ENCODE results near the gene NDUFA1. TPM values are rescaled to one million over a fixed set of nuclear protein-coding genes. Genes with fewer than 3 reads are reported as not detected.

Gene NDUFA1
- total and polyA plus RNA-seq, 10 of the 15 experiments (the other 5 are each of a cell fraction or from before 2014, with no cell fraction given), result 113 to 1,113 (median 306) TPM

DNA sequence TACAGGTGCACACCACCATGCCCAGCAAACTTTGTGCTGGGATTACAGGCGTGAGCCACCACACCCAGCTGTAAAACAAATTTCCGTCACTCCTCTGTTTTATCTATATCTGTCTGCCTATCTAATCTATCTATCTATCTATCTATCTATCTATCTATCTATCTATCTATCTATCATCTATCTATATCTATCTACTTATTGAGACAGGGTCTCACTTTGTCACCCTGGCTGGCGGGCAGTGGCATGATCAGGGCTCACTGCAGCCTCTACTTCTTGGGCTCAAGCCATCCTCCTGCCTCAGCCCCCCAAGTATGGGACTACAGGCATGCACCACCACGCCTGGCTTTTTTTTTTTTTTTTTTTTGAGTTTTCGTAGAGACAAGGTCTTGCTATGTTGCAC is 44.7 kb downstream of the NDUFA1 start:
- FAIRE-seq (no peak), ATAC-seq (no peak), DNase-seq (ENCODE audit: low read depth, low spot score) (no peak)
- Histone ChIP-seq H3K9me3 (replicated peaks; ENCODE audit: control insufficient read depth, insufficient read depth, low read length) (no peaks in the 10 kb centered on the region), H3K27me3 (replicated peaks in 1 of 2; ENCODE audit: control insufficient read depth in 2 of 2, insufficient read depth in 2 of 2, low read length in 1 of 2) (no peaks in the 10 kb centered on the region), H4K20me1 (ENCODE audit: control insufficient read depth, insufficient read depth) (no peaks in the 10 kb centered on the region), H2AFZ (ENCODE audit: control insufficient read depth, low read depth, low read length) (no peak overlapping the region), H3K36me3 (ENCODE audit: control insufficient read depth in 2 of 2, insufficient read depth in 2 of 2, low read length in 1 of 2) (no peaks in the 10 kb centered on the region), H3K9ac (ENCODE audit: control insufficient read depth, insufficient read depth, low read length) (no peak overlapping the region), H3K4me2 (ENCODE audit: control insufficient read depth, insufficient read depth) (no peak overlapping the region), H3K4me3 (no peak overlapping the region), H3K4me1 (ENCODE audit: control insufficient read depth, insufficient read depth, low read length) (no peaks in the 10 kb centered on the region), H3K27ac (ENCODE audit: control insufficient read depth, insufficient read depth) (no peak overlapping the region), H3K79me2 (ENCODE audit: control insufficient read depth, insufficient read depth, low read length) (no peaks in the 10 kb centered on the region)
- RAD21 ChIA-PET (ENCODE audit: unreplicated experiment), result no interaction called here
- intact Hi-C loops (cut with micrococcal nuclease; ENCODE audit: unreplicated experiment) (no loop called here), in situ Hi-C loops (cut with MboI) (no loop called here)
- SMC1A ChIA-PET (ENCODE audit: uncharacterized antibody, unreplicated experiment), result no interaction called here
- CTCF ChIA-PET, result interaction anchor here (0.6 kb wide), 1 partner anchor 428 kb away, joined by 3 read pairs; no protein-coding TSS in a partner anchor
- no TSS peak for BruUV-seq (replicated peaks)
- 65% methylated on average over 4 of the region's 5 CpGs for WGBS (ENCODE audit: insufficient coverage, insufficient replicate concordance, low lambda C conversion rate, missing lambda C conversion rate)
- TF ChIP-seq DPF2 (IDR thresholded peaks at IDR 0.05), result no peak
- TF ChIP-seq, protein P1, sequence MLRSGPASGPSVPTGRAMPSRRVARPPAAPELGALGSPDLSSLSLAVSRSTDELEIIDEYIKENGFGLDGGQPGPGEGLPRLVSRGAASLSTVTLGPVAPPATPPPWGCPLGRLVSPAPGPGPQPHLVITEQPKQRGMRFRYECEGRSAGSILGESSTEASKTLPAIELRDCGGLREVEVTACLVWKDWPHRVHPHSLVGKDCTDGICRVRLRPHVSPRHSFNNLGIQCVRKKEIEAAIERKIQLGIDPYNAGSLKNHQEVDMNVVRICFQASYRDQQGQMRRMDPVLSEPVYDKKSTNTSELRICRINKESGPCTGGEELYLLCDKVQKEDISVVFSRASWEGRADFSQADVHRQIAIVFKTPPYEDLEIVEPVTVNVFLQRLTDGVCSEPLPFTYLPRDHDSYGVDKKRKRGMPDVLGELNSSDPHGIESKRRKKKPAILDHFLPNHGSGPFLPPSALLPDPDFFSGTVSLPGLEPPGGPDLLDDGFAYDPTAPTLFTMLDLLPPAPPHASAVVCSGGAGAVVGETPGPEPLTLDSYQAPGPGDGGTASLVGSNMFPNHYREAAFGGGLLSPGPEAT (IDR thresholded peaks at IDR 0.05; ENCODE audit: low read depth), result no peak
- TF ChIP-seq MYB (IDR thresholded peaks at IDR 0.05; ENCODE audit: borderline replicate concordance, low read depth, low read length), result no peak
- TF ChIP-seq TBL1XR1 (IDR thresholded peaks at IDR 0.05; ENCODE audit: low read depth, low read length), result no peak
- no peak for TF ChIP-seq IKZF1 (conservative IDR thresholded peaks at IDR 0.05)
- no peak for TF ChIP-seq JUNB (IDR thresholded peaks at IDR 0.05)
- no peak for TF ChIP-seq STAT3 (IDR thresholded peaks at IDR 0.05; ENCODE audit: low read depth, low read length)
- TF ChIP-seq, protein P2, sequence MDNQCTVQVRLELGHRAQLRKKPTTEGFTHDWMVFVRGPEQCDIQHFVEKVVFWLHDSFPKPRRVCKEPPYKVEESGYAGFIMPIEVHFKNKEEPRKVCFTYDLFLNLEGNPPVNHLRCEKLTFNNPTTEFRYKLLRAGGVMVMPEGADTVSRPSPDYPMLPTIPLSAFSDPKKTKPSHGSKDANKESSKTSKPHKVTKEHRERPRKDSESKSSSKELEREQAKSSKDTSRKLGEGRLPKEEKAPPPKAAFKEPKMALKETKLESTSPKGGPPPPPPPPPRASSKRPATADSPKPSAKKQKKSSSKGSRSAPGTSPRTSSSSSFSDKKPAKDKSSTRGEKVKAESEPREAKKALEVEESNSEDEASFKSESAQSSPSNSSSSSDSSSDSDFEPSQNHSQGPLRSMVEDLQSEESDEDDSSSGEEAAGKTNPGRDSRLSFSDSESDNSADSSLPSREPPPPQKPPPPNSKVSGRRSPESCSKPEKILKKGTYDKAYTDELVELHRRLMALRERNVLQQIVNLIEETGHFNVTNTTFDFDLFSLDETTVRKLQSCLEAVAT (IDR thresholded peaks at IDR 0.05), result no peak
- TF ChIP-seq CHD1 (IDR thresholded peaks at IDR 0.05; ENCODE audit: low read depth, low read length), result no peak
- no peak for TF ChIP-seq SP1 (IDR thresholded peaks at IDR 0.05; ENCODE audit: low read depth, low read length)
- no peak for TF ChIP-seq YY1 (IDR thresholded peaks at IDR 0.05; ENCODE audit: low read depth, low read length)
- TF ChIP-seq, protein P3, sequence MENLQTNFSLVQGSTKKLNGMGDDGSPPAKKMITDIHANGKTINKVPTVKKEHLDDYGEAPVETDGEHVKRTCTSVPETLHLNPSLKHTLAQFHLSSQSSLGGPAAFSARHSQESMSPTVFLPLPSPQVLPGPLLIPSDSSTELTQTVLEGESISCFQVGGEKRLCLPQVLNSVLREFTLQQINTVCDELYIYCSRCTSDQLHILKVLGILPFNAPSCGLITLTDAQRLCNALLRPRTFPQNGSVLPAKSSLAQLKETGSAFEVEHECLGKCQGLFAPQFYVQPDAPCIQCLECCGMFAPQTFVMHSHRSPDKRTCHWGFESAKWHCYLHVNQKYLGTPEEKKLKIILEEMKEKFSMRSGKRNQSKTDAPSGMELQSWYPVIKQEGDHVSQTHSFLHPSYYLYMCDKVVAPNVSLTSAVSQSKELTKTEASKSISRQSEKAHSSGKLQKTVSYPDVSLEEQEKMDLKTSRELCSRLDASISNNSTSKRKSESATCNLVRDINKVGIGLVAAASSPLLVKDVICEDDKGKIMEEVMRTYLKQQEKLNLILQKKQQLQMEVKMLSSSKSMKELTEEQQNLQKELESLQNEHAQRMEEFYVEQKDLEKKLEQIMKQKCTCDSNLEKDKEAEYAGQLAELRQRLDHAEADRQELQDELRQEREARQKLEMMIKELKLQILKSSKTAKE (IDR thresholded peaks at IDR 0.05; ENCODE audit: low read depth, poor library complexity, severe bottlenecking), result no peak
- TF ChIP-seq, protein P4, sequence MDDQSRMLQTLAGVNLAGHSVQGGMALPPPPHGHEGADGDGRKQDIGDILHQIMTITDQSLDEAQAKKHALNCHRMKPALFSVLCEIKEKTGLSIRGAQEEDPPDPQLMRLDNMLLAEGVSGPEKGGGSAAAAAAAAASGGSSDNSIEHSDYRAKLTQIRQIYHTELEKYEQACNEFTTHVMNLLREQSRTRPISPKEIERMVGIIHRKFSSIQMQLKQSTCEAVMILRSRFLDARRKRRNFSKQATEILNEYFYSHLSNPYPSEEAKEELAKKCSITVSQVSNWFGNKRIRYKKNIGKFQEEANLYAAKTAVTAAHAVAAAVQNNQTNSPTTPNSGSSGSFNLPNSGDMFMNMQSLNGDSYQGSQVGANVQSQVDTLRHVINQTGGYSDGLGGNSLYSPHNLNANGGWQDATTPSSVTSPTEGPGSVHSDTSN (IDR thresholded peaks at IDR 0.05; ENCODE audit: insufficient replicate concordance, low read depth, low read length), result no peak
- TF ChIP-seq RFX5 (IDR thresholded peaks at IDR 0.05; ENCODE audit: low read depth, low read length), result no peak
- TF ChIP-seq SUZ12 (IDR thresholded peaks at IDR 0.05; ENCODE audit: unreplicated experiment), result no peak
- TF ChIP-seq, protein P5, sequence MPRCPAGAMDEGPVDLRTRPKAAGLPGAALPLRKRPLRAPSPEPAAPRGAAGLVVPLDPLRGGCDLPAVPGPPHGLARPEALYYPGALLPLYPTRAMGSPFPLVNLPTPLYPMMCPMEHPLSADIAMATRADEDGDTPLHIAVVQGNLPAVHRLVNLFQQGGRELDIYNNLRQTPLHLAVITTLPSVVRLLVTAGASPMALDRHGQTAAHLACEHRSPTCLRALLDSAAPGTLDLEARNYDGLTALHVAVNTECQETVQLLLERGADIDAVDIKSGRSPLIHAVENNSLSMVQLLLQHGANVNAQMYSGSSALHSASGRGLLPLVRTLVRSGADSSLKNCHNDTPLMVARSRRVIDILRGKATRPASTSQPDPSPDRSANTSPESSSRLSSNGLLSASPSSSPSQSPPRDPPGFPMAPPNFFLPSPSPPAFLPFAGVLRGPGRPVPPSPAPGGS (IDR thresholded peaks at IDR 0.05; ENCODE audit: borderline replicate concordance, insufficient read depth, low read depth, low read length, poor library complexity, severe bottlenecking), result no peak
- TF ChIP-seq LARP7 (IDR thresholded peaks at IDR 0.05), result no peak
- POLR2A ChIA-PET, result no interaction called here
